Measurements from ENCODE around the gene ENTPD1. TPM values are rescaled to one million over a fixed set of nuclear protein-coding genes. Genes with fewer than 3 reads are reported as not detected.

ENTPD1 gene
- total and polyA plus RNA-seq, 10 of the 15 experiments (the other 5 are each of a cell fraction or from before 2014, with no cell fraction given), result 110 to 413 (median 161) TPM

- TF ChIP-seq SKIL (IDR thresholded peaks at IDR 0.05; ENCODE audit: low read depth, poor library complexity, severe bottlenecking) (peak; percentile 60), PKNOX1 (IDR thresholded peaks at IDR 0.05) (0 out of 2 replicates have a peak, but pooled peaks have one; percentile 9), RBBP5 (conservative IDR thresholded peaks at IDR 0.05) (no peak), NR2F1 (conservative IDR thresholded peaks at IDR 0.05) (peak; percentile 36), MTA2 (IDR thresholded peaks at IDR 0.05; ENCODE audit: low read depth) (peak; percentile 69), TCF12 (IDR thresholded peaks at IDR 0.05; ENCODE audit: low read depth, low read length) (0 out of 2 replicates have a peak, but pooled peaks have one; percentile 31), GATAD2B (conservative IDR thresholded peaks at IDR 0.05; ENCODE audit: low read depth) (no peak), SMC3 (IDR thresholded peaks at IDR 0.05; ENCODE audit: borderline replicate concordance, low read length) (peak; percentile 35; the same call in 1 of the 2 replicates), ZNF384 (IDR thresholded peaks at IDR 0.05; ENCODE audit: borderline replicate concordance, low read depth, low read length) (no peak), NBN (IDR thresholded peaks at IDR 0.05) (peak; percentile 39; the same call in 1 of the 2 replicates), CUX1 (IDR thresholded peaks at IDR 0.05; ENCODE audit: insufficient replicate concordance, low read depth, low read length) (peak; percentile 75), HDAC6 (IDR thresholded peaks at IDR 0.05; ENCODE audit: unreplicated experiment) (no peak), RUNX3 (IDR thresholded peaks at IDR 0.05; ENCODE audit: low read length) (peak; percentile 66), ZNF24 (IDR thresholded peaks at IDR 0.05) (no peak), ETV6 (conservative IDR thresholded peaks at IDR 0.05 in 1 of 2, IDR thresholded peaks at IDR 0.05 in 1 of 2; ENCODE audit: borderline replicate concordance in 1 of 2, low read depth in 1 of 2) (peak in 1 of 2 experiments; percentile 55; a peak in 1 of 4 replicates), MEF2B (IDR thresholded peaks at IDR 0.05; ENCODE audit: partially characterized antibody, poor library complexity, severe bottlenecking) (peak; percentile 46), JUNB (IDR thresholded peaks at IDR 0.05) (peak; percentile 65)
- TF ChIP-seq, protein P1, sequence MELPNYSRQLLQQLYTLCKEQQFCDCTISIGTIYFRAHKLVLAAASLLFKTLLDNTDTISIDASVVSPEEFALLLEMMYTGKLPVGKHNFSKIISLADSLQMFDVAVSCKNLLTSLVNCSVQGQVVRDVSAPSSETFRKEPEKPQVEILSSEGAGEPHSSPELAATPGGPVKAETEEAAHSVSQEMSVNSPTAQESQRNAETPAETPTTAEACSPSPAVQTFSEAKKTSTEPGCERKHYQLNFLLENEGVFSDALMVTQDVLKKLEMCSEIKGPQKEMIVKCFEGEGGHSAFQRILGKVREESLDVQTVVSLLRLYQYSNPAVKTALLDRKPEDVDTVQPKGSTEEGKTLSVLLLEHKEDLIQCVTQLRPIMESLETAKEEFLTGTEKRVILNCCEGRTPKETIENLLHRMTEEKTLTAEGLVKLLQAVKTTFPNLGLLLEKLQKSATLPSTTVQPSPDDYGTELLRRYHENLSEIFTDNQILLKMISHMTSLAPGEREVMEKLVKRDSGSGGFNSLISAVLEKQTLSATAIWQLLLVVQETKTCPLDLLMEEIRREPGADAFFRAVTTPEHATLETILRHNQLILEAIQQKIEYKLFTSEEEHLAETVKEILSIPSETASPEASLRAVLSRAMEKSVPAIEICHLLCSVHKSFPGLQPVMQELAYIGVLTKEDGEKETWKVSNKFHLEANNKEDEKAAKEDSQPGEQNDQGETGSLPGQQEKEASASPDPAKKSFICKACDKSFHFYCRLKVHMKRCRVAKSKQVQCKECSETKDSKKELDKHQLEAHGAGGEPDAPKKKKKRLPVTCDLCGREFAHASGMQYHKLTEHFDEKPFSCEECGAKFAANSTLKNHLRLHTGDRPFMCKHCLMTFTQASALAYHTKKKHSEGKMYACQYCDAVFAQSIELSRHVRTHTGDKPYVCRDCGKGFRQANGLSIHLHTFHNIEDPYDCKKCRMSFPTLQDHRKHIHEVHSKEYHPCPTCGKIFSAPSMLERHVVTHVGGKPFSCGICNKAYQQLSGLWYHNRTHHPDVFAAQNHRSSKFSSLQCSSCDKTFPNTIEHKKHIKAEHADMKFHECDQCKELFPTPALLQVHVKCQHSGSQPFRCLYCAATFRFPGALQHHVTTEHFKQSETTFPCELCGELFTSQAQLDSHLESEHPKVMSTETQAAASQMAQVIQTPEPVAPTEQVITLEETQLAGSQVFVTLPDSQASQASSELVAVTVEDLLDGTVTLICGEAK (IDR thresholded peaks at IDR 0.05; ENCODE audit: borderline replicate concordance), result no peak
Measured at GRCh38 chr10:95820363-95820762, 64.4 kb downstream of the ENTPD1 start (continued).
